SH-SY5Y (cell line): ENCODE results near the gene RNF144B.

ENCODE experiments used
- GATA2 ChIP-seq: IDR thresholded peaks from 2 replicates; pipeline ENCODE4 v1.6.1; 2011; ENCODE audit warnings: mild to moderate bottlenecking, low read depth, low read length
- GATA3 ChIP-seq: IDR thresholded peaks from 2 replicates; pipeline ENCODE4 v1.6.1; 2011; ENCODE audit warnings: low read depth, mild to moderate bottlenecking, low read length, moderate library complexity

- TF ChIP-seq GATA2 = no peak
- no peak for TF ChIP-seq GATA3
Observed at GRCh38 chr6:18436341-18436740, 49.2 kb downstream of the RNF144B start.
